GM18868 (cell line): ENCODE results near the gene CCL17.
"Not testable (repeated sequence)": the region's sequence is repeated elsewhere in the genome, so short reads cannot be mapped to it uniquely, and the experiment has no call there.

Experiments used
- ATAC-seq: cut with Tn5 transposase; IDR thresholded peaks from one replicate; pipeline ENCODE4 v1.9.1; 2021; ENCODE audit warnings: mild to moderate bottlenecking, moderate library complexity; ENCODE audit not compliant: unreplicated experiment

The CCL17 gene

GRCh38 chr16:57395026-57395425, 9.5 kb upstream of the CCL17 start:
- ATAC-seq = no peak

- ATAC-seq = no peak
Observed at GRCh38 chr16:57396786-57397185, 7.8 kb upstream of the CCL17 start.

GRCh38 chr16:57397493-57397892, 7.1 kb upstream of the CCL17 start:
- not testable (repeated sequence) for ATAC-seq

- ATAC-seq = no peak
Observed at GRCh38 chr16:57401943-57402640, 2.5 kb upstream of the CCL17 start.

GRCh38 chr16:57405097-57405496, 530 bp downstream of the CCL17 start:
- ATAC-seq = no peak

GRCh38 chr16:57406881-57407280, 2.3 kb downstream of the CCL17 start:
- ATAC-seq = no peak

- ATAC-seq = no peak
Observed at GRCh38 chr16:57407521-57408353, 3.2 kb downstream of the CCL17 start.

- ATAC-seq = no peak
Observed at GRCh38 chr16:57409065-57409464, 4.5 kb downstream of the CCL17 start.

- no peak for ATAC-seq
Observed at GRCh38 chr16:57409870-57410587, 5.5 kb downstream of the CCL17 start.

GRCh38 chr16:57411362-57411976, 6.9 kb downstream of the CCL17 start:
- peak; percentile 45 for ATAC-seq

GRCh38 chr16:57412584-57412983, 8.0 kb downstream of the CCL17 start:
- ATAC-seq = no peak

GRCh38 chr16:57413301-57413730, 8.7 kb downstream of the CCL17 start:
- ATAC-seq = peak; percentile 81

- ATAC-seq = no peak
Observed at GRCh38 chr16:57413733-57414132, 9.2 kb downstream of the CCL17 start.

- ATAC-seq = no peak
Observed at GRCh38 chr16:57416084-57416483, 11.5 kb downstream of the CCL17 start.

GRCh38 chr16:57419506-57419905, 14.9 kb downstream of the CCL17 start:
- no peak for ATAC-seq

GRCh38 chr16:57422026-57422944, 17.7 kb downstream of the CCL17 start:
- ATAC-seq = no peak

- no peak for ATAC-seq
Observed at GRCh38 chr16:57423152-57423551, 18.6 kb downstream of the CCL17 start.

GRCh38 chr16:57424583-57424982, 20.0 kb downstream of the CCL17 start:
- ATAC-seq = no peak

GRCh38 chr16:57426356-57426755, 21.8 kb downstream of the CCL17 start:
- ATAC-seq = no peak

GRCh38 chr16:57427307-57427706, 22.7 kb downstream of the CCL17 start:
- ATAC-seq = no peak
